GM10847 (cell line): ENCODE measurements around the gene MAML1.

ENCODE experiments used
- POLR2A ChIP-seq: IDR thresholded peaks from 2 replicates; pipeline ENCODE4 v1.6.1; 2011; ENCODE audit not compliant: insufficient read length; ENCODE audit errors: extremely low read depth

Gene MAML1

DNA sequence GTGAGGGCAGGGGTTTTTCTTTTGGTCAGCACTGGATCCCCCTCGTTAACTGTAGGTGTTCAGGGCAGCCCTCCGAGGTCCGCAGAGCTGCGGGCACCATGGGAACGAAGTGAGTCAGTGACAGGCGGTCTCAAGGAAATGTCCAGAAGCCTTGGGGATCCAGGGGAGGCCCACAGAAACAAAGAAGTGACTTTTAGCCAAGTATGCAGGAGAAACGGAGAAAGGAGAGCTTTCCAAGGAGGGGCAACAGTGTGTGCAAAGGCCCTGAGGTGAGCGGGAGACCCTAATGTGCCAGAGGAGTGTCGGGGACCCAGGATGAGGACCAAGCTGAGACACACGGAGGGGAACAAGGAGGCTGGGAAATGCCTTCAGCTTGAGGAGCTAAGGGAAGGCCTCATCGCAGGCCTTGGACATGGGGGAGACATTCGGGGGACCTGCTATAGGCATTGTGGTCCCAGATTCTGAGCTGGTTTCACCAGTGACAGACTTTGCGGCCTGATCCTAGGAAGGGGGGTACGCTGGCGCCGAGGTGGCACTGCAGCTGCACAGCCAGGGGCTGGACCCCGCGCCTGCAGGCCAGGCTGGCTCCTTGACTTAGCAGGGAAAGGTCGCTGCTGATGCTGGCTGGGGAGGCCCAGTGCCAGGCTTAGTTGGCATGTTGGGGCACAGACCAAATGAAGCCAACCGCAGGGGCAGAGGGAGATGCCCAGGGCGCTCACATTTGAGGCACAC lies 64.4 kb downstream of the MAML1 start:
- peak; percentile 0 for TF ChIP-seq POLR2A

DNA sequence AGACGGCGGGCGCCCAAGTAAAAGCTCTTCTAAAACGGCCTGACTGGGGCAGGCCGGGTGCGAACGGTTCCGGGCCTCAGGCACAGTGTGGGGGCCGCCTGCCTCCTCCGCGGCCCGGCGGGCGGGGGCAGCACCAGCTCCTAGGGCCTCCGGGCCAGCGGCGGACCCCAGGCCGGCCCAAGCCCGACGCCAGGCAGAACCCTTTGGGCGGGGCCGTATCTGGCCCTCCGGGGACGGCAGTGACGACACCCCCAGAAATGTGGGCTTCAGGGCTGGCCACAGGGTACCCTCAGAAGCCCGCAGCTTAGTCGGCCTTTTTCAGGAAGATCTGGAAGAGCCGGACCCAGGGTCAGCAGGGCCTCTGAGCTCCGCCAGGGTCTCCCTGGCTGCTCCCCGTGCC lies 65.1 kb downstream of the MAML1 start:
- no peak for TF ChIP-seq POLR2A

DNA sequence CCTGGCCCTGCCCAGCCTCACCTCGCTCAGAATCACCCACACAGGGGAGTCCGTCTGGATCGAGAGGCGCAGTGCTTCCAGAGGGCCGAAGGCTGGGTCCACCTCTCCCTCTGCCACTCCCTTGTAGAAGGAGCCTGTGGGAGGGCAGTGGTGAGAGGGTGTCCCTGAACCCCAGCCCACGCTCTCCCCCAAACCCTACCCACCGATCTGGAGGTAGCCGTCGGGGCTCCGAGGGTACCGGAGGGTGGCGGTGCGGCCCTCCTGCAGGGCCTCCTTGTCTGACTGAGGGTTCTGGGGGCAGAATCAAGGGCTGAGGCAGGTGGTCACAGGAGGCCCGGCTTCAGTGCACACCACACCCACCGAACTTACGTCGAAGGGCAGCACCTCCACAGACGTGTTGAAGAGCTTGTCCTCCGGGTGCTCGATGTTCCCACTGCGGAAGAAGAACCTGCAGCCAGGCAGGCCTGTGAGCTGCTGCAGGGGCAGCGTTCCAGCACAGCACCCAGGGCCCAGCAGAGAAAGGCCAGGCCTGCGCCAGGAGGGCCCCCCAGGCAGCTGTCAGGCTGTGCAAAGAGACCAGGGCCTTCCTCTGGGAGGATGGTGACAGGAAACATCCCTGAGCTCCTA lies 65.6 kb downstream of the MAML1 start:
- no peak for TF ChIP-seq POLR2A

DNA sequence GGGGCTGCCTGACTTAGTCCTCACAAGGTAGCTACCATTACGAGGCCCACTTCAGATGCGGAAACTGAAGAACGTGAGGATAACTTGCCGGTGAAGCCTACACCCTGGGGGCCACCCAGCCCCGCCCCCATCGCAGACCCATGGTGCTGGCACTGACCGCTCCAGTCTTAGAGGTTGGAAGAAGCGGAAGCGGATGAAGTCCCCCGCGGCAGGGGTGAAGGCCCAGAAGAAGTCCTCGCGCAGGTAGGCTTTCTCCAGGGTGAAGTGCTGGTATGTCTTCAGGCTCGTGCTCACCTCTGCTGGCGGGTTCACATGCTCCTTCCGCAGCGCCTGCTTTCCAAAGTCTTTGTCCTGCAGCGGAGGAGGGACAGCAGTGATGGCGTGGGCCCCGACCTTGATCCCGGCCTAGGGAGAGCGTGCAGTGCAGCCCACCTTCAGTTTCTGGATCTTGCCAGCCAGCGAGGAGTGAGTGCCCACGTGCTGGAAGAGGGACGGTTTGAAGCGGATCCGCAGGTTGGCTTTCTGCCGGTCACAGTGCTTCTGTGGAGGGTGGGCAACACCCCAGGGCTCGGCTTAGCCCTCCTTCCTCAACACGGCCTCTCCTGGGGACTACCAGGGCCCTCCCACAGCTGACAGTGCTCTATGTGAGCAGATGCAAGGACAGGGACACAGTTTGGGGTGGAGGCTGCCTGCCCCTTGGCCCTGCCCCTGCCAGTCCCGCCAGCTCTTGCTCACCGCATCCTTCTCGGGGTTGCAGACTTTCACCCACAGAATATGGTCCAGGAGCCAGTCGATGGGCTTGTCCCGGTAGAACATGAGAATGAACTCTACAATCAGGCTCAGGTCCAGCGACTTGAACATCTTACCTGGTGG lies 66.4 kb downstream of the MAML1 start:
- TF ChIP-seq POLR2A: no peak

DNA sequence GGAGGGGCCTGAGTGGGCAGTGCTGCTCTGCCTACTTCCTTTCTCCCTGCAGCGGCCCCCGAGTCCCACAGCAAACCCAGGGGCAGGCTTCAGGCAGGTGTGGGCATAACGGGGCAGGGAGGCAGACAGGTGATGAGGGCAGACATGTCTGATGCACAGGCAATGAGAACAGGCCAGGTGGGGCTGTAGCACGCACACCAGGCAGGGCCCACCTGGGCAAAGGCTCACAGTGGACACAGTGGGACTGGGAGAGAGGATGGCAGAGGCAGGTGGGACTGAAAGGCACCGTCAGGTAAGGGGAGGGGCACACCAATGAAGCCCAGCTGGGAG lies 67.0 kb downstream of the MAML1 start:
- TF ChIP-seq POLR2A: no peak

DNA sequence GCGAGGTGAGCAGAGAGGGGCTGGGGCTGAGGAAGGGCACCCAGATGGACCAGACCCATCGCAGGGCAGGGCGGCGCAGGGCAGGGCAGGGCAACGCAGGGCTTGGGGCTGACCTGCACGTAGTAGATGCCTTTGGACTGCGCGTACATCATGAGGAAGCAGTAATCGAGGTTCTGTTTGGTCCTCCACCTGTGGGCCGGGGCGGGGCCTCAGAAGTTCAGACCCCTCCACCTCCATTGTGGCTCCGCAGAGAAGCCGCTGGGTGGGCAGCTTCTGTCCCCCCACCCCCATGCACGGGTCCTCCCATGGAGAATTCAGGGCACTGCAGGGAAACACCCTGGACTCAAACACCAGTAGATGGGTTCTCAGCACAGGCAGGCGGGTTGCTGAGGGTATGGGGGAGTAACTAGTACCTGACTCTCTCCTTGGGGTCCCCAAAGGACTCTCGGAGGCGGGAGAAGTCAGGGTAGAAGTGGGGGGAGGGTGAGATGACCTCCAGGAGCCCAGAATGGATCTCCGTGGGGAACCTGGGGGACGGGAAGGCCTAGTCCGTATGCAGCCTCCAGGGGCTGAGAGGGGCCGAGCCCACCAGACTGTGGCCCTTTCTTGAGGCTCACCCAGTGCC lies 67.6 kb downstream of the MAML1 start:
- no peak for TF ChIP-seq POLR2A

DNA sequence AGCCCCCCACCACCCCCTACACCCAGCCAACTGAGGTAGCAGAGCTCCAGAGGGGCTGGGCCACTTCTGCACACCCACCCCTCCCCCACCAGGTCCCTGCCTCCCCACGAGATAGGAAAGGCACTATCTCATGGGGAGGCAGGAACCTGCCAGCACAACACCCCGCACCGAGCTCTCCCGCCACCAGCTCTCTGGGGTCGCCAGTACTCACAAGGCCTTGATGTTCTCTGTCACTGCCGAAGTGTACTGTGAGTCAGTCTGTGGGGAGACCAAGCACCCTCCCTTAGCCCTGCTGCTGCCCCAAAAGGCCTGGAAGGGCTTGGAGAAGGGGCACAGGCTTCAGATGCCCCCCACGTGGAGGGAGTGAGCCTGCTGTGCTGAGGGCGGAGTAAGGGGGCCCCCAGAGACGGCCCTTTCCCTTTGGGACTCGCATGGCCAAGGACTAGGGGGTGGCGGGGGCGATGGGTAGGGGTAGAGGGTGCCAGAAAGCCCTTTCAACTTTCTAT lies 68.1 kb downstream of the MAML1 start:
- no peak for TF ChIP-seq POLR2A

DNA sequence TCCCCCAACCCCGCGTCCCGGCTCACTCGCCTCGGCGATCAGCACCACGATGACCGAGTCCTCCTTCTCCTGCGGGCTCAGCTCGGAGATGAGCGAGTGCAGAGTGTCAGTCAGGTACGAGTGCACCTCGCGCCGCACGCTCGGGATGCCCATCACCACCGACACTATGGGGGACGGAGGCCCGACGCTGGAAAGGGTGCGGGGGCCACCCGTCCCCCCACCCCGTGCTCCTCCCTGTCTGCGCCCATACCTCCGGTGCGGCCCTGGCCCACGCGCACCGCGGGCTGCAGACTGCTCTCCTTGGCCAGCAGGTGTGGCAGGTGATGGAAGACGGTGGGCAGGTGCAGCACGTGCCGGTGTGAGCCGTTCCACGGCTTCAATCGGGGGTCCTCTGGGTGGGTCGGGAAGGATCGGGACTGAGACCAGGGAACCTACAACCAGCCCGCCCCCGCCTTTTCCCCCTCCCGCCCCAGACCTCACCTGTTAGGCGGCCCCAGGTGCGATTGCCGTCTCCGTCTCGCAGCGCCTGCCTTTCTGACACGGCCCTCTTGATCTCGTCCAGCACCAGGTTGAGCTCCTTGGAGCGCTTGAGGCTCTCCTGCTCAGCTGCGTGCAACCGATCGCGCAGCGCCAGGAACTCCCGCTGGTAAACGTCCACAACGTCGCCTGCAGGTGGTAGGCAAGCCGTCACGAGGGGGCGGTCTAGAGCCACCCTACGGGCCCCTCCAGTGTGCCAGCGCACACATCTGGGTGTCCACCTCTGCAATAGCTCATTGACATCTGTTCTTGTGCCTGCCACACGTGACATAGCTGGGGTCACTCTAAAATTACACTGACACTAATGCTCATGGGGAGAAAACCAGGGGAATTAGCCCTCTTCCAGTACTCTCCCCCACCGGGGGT lies 68.9 kb downstream of the MAML1 start:
- TF ChIP-seq POLR2A: no peak

DNA sequence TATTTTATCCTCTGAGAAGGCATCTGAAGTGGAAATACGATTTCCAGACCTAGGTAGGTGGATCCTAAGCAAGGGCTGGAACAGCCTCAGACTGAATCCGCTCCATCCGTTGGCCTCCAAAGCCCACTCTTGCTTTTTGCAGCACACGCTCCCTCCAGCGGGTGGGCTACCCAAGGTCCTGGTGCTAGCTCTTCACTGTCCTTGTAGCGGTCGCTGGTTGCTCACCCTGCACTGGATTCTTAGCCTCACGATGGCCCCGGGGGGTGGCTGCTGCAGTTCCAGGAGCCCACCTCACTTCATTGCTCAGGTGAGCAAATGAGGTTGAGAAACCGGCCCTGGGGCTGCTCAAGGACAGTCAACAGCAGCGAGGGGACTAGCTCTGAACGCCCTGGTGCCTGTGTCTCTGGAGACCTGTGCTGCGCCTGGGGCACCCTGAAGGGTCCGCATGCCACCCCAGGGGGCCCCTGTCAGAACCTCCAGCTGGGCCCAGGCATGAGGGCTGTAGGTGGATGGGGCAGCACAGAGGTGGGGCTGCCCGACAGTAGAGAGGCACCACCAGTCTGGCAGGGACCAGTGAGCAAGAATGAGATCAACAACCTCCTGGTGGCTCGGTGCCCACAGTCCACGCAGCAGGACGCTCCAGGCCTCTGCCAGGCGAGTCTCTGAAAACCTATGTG lies 69.7 kb downstream of the MAML1 start:
- no peak for TF ChIP-seq POLR2A

DNA sequence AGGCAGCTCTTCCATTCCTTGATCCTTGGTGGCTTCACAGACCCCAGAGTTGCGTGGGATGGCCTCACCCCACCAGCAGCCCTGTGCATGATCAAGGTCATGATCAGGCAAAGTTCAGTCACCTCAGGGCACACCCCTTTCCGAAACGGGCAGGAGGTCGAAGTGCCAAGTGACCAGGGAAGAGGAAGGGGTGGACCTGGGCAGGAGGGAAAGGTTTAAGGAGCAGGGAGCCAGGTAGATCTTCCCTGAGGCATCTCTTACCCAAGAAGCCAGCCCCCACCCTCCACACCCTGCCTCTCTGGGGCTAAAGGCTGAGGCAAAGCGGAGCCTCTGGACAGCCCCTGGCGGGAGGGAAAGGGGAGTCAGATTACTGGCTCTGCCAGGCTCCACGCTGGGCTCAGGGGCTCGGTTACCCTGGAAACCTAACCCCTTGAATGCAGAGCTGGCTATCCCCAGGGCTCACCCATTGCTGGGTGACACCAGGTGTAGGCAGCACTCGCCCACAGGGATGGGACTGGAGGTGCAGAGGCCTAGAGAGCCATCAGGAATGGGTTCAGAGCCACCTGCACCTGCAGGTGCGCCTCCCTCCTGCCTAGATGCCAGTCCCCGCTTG lies 70.4 kb downstream of the MAML1 start:
- TF ChIP-seq POLR2A: no peak

DNA sequence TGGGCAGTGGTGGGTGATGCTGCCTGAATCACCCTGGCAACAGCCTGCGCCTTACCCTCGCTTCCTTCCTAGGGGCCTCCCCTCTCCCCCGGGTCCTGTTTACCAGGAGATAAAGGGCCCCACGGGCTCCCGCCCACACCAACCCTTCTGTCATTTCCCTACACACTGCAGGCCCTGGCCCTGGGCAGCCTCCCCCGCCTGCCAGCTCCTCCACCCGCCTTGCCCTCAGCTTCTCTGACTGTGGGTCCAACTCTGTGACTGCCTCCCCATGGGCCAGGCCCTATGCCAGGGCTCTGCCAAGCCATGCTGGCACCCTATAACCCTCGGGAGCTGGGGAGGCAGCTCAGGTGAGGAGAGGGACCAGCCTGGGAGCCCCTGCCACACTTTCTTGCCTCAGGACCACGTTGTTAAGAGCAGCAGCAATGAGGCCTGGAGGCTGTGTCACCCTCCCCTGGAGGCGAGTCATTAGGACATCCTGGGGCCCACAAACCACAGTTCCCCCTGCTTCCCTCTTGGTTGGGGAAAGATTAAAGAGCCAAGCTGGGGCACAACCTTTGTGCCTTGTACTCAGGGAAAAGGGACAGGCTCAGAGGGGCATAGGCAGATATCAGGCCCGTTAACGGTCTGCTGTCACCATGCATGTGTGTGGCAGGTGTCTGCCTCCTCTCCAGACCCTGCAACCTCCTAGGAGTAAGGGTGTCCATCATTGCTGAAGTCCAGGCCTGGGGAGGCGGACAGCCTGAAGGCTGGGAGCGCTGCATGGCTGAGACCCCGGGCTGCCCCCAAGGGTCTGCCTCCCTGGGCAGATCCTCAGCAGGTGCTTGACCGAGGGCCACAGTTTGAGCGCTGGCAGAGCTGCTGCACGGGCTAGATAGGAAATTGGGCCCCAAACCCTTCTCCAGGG lies 71.3 kb downstream of the MAML1 start:
- no peak for TF ChIP-seq POLR2A

DNA sequence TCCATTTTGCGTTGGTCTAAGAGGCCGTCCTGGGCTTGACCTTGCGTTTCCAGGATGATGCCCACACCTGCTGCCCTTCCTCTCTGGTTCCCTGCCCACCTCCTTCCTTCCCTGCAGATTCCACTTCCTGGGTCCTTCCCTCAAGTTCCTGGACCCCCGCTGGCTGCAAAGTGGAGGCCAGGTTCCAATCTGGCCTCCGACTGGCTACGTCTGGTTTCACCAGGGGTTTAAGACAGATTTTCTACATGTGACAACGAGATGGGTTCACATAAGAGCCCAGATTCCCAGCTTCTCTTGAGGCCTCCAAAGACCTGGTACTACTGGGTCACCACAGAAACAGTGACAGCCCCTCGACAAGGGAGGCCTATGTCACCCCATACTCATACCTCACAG lies 71.9 kb downstream of the MAML1 start:
- TF ChIP-seq POLR2A: no peak
